PFSK-1 (cell line): ENCODE measurements around the gene SREBF1.

Experiments used
- POLR2AphosphoS5 ChIP-seq: IDR thresholded peaks from 2 replicates; pipeline ENCODE4 v1.6.1; 2012; ENCODE audit warnings: low read depth, mild to moderate bottlenecking, control low read depth, low read length, moderate library complexity
- TAF1 ChIP-seq: IDR thresholded peaks from 2 replicates; pipeline ENCODE4 v1.6.1; 2012; ENCODE audit warnings: low read length, control low read depth, borderline replicate concordance; ENCODE audit not compliant: insufficient read depth

- TF ChIP-seq POLR2AphosphoS5 (no peak), TAF1 (no peak)
These were observed 32.8 kb downstream of the SREBF1 start for GRCh38 chr17:17804007-17804406.
